ENCODE results near the gene KNDC1.
"Not testable (repeated sequence)": the region's sequence is repeated elsewhere in the genome, so short reads cannot be mapped to it uniquely, and the experiment has no call there.

KNDC1 gene

DNA sequence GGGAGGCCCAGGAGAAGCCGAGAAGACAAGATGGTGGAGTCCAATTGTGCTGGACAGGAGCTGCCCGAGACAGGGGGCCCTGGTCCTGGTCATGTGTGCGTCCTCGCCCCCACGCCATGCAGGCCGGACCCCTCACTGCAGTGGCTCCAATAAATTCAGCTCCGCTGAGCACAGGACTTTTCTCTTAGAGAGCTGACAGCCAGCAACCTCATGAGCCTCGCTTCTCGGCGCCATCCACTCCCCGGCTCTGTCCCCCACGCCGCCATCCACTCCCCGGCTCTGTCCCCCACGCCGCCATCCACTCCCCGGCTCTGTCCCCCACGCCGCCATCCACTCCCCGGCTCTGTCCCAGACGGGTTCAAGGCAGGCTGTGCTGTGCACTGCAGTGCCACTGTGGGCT lies 67.2 kb downstream of the KNDC1 start:
- DNase-seq, result no peak

DNA sequence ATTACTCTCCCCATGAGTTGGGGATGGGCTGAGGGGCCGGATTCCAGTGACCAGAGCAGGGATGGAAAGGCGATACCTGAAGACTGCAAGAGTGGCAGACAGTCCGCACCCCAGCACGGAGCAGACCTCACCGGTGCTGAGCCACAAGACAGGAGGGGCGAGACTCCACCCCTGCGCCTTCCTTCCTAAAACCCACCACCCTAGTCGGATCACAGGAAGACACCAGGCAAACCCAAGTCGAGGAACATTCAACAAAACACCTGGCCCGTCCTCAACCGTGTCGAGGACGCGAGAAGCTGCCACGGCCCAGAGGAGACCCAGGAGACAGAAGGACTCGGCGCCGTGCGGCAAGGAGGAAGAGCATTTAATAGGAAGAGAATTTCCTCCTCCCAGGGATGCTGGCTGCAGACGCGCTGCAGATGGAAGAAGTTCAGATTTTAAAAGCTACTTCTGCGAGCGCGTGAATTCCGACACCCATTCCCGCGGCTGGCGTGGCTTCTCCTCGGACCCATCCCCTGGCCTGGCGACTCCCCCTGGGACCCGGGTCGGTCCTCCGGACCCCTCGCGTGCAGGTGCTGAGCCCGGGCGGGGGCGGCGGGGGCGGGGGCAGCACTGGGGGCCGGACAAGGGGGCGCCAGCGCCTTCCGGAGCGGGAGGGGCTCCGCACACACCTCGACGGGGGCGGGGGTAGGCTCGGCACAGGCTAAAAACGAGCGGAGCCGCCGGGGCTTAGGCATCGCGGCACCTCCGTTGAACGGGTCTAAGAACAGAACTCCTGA lies 69.4 kb downstream of the KNDC1 start:
- DNase-seq, result no peak

DNA sequence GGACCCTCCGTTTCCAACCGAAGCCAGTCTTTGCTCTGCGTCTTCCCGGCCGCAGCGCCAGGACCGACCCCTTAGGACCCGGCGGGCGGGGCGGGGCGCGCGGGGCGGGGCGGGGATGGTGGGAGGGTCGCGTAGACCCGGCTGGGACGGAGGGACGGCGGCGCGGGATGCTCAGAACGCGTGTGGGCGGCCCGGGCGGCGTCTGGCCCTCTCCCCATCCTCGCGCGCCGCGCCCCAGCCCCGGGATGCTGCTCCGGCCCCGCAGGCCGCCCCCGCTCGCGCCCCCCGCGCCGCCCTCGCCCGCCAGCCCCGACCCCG lies 70.0 kb downstream of the KNDC1 start, which contains the start of gene UTF1:
Gene UTF1, plus strand, starts transcription at position 174 of the 318 bp plus-strand sequence. Its CDS starts 72 bp downstream, at position 246.
- DNase-seq, result no peak

DNA sequence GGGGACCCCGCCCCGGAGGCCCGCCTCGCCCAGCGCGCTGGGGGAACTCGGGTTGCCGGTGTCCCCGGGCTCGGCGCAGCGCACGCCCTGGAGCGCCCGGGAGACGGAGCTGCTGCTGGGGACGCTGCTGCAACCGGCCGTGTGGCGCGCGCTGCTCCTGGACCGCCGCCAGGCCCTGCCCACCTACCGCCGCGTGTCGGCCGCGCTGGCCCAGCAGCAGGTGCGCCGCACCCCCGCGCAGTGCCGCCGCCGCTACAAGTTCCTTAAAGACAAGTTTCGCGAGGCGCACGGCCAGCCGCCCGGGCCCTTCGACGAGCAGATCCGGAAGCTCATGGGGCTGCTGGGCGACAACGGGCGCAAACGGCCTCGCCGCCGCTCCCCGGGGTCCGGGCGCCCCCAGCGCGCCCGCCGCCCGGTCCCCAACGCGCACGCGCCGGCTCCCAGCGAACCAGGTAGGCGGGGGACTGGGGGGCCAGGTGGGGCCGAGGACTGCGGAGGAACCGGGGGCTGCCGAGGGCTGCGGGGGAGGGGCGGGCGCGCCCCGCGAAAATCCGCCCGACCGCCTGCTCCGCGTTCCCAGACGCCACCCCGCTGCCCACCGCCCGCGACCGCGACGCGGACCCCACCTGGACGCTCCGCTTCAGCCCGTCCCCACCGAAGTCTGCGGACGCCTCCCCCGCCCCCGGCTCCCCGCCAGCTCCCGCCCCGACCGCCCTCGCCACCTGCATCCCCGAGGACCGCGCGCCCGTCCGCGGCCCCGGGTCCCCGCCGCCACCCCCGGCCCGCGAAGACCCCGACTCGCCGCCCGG lies 70.6 kb downstream of the KNDC1 start:
- DNase-seq, result no peak

DNA sequence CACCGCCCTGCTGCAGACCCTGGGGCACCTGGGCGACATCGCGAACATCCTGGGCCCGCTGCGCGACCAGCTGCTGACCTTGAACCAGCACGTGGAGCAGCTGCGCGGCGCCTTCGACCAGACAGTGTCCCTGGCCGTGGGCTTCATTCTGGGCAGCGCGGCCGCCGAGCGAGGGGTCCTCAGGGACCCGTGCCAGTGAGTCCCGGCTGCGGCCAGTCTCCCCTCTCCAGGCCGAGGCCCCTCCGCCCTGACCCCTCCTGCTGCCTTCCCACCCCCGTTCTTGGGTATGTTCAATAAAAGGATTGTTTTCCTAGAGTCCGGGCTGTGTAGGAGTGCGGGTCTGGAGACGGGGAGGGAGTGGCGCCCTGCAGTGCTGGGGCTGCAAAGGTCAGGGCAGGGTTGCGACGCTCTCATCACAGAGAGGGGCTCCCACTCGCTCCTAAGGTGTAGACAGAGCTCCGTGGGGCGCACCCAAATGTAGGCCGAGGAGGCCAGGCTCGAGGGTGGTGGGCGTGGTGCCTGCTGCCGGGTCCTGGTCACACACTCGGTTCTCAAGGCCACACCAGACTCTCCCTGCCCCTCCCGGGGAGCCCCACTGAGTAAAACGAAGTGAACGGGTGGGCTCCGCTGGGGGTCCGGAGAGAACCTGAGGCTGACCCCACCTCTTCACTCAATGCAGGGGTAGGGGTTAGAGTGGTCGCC lies 71.4 kb downstream of the KNDC1 start:
- DNase-seq, result no peak

DNA sequence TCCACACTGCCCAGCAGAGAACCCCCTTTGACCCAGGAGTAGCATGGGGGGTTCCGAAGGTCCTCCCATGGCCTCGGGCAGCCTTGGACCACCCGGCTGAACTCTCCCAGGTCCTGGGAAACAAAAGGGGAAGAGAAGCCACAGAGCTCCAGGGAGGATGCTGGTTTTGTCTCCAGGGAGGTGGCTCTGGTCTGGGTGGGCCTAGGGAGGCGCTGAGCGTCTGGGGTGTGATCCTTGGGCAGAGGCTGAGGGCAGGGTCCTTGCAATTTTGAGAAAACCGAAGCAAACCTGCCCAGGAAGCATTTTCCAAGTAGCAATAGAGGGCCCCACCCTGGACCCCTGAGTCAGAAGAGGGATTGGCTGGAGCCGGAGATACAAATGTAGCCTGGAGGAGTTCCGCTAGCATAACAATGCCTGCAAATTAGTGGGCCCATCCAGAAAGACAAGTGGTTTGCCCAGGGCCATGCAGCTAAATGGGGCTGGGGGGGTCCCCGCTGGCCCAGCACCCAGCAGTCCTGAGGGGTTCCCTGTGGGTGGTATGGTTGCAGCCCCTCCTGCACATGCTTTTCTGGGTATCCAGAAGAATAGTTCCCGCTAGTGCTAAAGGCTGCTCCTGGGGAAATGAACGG lies 72.0 kb downstream of the KNDC1 start:
- DNase-seq, result no peak

DNA sequence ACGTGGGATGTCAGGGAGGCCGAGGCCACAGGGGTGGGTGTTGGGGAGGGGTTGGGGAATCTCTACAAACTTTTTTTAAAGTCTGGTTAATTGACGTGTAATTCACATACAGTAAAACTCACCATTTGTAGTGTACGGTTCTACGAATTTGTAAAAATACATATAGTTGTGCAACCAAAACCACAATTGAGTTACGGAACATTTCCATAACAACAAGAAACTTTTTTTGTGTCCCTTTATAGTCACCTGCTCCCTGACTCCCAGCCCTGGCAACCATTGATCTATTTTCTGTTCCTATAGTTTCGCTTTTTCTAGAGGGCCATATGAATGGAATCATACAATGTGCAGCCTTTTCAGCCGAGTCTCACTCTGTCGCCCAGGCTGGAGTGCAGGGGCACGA lies 74.8 kb downstream of the KNDC1 start:
- DNase-seq, result not testable (repeated sequence)

DNA sequence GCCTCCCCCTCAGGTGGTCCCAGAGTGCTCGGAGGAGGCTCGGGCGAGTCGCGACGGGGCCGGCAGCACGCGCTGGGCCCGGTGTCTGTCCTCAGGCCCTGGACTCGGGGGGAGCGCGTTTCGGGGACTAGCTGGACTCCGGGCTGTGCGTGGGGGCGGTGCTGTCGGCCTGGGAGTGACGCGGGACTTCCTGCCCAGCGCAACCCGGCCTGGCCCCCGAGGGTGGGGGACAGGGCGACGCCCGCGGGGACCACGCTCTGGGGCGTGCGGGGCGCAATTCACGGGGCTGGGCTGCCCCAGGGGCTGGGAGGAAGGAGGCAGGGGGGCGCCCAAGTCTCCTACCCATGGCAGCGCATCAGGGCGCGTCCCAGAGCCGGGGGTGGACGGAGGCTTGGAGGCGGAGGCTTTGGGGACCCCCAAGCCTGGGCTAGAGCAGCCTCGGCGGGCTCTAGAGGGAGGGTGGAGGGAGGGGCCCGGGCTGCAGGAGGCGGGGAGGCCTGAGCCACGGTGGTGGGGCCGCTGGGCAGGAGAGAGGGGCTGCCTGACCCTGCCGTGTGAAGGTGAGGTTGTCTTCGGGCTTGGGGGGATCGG lies 75.3 kb downstream of the KNDC1 start:
- no peak for DNase-seq

DNA sequence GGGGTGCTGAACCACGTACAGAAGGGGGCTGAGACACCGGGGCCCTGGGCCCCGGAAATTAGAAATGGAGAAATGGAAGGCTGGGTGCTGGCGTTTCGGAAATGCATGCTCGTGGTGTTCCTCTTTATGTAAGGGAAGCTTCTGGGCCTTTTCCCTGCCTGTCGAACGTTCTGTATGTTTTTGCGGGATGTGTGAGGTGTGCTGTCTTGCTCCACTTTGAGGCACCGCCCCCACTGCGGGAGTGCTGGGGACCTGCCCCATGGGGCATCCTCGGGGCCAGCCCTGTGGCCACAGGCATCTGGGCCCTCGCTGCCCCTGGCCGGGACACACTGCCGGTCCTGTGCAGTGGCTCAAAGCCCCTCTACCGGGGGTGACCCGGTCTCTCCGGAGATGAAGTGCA lies 75.9 kb downstream of the KNDC1 start:
- no peak for DNase-seq

DNA sequence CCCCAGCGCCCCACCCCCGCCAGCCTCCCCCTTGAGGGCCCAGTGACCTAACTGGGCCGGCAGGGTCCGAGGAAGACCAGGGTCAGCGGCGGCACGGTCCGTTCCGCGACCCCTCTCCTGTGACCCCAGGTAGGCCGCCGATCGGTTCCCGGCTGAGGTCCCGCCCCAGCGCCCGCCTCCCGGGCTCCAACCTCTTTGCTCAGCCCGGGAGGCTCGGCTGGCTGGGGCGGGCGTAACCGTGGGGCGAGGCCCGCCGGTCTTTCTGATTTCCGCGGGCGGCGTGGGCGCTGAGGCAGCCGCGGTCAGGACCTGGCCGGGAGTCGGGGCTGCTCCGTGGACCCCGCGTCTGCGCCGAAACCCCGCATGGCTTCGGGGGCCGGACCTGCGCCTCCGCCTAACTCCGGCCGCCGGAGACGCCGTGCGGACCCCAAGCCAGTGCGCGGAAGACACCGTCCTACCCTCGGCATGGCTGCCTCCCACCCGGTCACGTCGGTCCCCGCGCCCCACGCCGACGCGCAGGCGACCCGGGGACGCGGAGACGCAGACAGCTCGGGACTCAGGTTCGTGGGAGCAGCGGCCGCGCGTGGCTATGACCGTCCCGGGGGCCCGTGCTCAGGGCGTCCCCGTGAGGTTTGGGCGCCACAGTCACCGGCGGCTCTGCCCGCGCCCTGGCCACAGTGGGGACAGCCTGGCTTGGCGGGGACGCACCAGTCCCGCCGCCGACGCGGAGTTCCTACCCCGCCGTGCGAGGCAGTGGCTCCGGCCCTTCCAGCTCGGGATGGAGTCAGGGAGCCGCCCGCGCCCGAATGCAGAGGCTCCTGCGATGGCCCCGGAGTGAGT lies 76.6 kb downstream of the KNDC1 start:
- no peak for DNase-seq

DNA sequence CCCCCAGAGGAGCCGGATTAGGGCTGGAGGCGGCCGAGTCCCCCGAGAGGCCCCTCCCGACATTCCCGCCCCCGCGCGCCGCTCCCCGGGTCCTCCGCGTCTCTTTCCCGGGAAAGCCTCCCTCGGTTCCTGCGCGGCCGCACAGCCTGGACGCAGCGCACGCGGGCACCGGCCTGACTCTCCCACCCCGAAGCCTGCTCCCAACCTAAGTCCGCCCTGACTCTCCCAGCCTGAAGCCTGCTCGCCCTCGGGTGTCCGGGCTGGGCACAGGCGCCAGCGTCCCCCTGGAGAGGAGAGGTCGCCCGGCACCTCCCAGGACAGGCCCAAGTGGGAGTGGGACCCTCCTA lies 77.2 kb downstream of the KNDC1 start:
- no peak for DNase-seq

DNA sequence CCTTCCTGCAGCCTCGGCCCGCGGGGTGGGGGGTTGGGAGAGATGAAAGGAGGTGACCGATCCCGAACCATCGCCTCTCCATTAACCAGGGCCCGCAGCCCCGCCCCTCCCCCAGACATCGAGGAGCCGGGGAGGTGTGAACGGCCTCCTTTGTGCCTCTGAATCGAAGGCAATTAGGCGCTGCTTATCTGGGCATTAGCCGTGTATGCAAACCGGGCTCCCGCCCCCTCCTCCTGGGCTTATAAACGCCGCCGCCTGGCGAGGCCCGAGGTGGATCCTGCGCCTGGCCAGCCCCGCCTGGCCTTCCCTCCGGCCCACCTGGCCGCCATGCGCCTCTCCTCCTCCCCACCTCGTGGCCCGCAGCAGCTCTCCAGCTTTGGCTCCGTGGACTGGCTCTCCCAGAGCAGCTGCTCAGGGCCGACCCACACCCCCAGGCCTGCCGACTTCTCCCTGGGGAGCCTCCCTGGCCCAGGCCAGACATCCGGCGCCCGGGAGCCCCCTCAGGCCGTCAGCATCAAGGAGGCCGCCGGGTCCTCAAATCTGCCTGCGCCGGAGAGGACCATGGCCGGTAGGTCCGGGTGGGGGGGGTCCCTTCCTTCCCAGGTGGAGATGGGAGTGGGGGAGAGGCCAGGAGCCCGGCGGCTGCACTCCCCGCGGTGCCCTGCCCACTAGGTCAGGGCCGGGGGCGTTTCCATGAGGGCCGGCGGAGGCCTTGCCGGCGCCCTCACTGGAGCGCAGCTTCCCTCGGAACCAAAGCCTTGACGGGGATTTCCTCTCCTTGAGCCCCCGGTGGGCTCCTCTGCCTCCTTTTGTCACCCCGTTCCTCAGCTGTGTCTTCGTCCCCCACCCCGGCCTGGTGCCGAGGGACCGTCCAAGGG lies 77.8 kb downstream of the KNDC1 start, which contains the start of gene VENTX:
Gene VENTX, plus strand, starts transcription at position 268 of the 878 bp plus-strand sequence. Its CDS starts 60 bp downstream, at position 328.
- DNase-seq, result no peak

DNA sequence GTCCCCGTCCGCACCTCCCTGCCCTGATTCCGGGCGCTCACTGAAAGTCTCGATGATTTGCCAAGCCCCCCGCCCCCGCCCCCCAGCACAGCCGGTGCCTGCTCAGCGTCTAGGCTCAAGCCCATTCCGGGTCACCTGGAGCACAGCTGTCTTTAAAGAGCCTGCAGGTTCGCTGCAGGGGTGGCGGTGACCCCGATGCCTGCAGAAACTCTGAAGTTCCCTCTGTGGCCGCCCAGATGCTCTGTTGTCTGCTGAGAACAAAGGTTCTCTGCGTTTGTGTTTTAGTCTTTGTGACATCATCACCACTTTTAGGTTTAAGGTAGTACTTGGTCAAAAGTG lies 78.4 kb downstream of the KNDC1 start:
- no peak for DNase-seq

DNA sequence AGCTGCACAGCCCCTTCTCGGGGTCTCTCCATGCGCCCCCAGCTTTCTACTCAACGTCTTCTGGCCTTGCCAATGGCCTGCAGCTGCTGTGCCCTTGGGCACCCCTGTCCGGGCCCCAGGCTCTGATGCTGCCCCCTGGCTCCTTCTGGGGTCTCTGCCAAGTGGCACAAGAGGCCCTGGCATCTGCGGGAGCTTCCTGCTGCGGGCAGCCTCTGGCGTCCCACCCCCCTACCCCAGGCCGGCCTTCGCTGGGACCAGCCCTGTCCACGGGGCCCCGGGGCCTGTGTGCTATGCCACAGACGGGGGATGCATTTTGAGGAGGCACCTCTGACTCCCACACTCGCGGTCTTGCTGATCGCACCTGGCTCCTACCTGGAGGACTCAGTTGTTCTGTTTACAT lies 80.0 kb downstream of the KNDC1 start:
- no peak for DNase-seq

DNA sequence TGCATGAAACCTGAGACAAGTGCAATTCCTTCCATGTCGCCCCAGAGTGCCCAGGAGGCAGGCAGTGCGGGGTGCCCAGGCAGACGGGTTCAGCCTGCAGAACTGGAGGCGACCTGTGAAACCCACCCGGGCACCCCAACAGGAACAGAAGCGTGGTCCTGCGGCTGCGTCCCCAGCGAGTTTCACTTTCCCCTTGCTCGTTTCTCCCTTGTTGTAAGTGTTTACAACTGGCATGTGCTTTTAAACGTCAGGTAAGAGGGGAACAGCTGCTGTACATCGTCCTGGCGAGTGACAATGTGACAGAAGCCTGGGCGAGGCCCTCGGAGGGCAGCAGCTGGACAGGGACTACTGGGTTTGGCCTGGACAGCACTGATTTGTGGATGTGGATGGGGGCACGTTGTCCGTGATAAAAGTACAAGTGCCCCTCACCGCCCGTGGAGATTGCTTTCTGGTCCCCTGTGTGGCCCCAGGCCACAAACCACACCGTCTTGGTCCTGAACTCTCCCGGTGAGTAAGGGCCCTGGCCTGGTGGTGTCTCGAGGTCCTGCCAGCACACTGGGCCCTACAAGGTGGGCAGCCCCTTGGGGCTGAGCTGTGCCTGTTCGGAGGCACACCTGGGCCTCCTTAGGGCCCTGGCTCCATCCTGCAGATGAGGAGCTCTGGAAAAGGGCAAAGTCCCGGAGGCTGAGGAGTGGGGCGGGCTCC lies 81.6 kb downstream of the KNDC1 start:
- no peak for DNase-seq

DNA sequence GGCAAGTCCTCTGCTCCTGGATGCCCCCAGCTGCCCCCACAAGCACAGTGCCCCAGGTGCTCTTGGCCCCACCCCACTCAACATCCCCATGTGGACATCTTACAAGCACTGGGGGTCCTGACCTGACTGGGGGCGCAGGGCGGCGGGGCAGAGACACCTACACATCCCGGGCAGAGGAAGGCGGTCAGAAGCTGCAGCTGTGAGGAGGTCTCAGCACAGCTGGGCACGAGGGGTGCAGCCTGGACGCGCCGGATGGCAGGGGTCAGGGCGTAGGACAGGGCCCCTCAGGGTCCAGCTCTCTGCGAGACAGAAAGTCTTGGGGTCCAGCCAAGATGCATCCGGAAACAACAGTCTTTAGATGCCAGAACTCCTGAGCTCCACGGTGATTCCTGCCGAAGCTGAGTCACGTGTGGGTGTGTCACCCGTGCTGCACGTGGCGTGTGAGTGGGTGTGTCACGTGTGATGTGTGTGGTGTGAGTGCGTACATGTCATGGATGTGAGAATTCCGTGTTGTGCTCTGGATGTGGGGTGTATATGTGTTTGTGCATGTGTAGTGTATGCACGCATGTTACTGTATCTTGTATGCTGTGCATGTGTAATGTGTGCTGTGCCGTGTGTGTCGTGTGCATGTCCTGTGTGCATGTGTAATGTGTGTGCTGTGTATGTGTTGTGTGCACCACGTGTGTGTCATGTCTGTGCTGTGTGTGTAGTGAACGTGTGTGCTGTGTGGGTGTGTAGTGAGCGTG lies 82.8 kb downstream of the KNDC1 start:
- no peak for DNase-seq

DNA sequence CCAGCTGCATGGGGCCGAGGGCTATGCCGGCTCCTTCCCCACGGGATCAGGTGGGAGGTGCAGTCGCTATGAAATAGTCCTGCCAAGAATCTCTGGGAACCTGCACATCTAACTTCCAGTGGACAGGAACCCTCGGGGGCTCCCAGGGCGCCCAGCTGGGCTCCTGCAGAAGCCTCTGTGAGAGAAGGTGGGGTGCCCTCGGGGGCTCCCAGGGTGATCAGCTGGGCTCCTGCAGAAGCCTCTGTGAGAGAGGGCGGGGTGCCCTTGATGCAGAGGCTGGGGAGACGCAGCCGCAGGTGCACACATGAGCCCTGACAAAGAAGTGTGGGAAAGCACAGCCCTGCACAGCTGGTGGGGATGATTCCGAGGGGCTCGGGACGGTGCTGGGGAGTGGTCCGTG lies 83.6 kb downstream of the KNDC1 start:
- DNase-seq, result no peak

DNA sequence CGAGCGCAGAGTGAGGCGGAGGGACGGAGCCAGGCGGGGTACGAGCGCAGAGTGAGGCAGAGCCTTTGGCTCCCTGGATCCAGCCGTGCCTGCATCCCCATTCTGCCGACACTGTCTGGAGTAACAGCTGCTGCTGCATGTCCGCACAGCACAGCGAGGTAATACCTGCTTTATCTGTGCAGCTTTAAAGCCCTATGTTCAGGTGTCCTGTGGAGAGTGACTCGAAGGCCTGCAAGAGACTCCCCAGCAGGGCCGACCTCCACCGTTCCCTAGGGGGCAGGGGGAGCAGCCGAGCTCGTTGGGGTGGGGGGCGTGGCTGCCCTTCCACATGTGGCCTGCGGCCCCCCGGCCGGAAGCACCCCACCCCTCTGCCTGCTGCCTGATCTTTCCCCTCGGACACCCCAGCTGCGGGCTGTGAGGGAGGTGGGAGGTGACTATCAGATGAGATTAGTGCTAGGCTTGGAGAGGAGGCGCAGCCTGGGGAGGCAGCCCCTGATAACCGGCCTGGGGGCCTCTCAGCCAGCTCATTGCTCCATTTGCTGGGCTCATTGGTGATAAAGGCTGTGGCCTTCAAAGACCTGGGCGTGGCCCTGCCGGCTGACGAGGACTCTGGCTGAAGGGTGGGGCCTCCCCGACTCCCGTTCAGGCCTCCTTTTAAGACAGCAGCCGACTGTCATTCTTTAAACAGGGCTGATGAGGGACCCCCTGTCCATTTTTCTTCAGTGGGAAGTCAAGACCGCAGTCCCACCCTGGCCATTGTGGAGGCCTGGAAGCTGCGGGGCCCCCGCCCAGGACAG lies 85.6 kb downstream of the KNDC1 start:
- no peak for DNase-seq

DNA sequence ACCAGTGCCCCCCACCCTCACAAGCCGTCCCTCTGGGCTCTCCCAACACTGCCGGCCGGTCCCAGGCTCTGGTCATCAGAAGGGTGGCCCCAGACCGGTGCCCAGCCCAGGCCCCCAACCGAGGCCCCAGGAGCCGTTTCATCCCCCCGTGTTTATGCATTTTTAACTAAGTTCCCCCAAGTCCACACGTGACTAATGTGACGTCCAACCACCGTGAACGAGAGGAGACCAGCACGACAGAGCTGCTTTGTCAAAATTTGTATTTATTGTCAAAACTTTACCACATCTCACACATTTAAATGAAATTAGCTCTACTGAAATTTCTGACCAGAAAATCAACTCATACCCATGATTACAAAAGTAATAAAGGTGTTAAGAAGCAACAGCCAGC lies 86.2 kb downstream of the KNDC1 start:
- DNase-seq, result no peak
